ENCODE data around the gene TMEM141. TPM values are rescaled to one million over a fixed set of nuclear protein-coding genes. Genes with fewer than 3 reads are reported as not detected.

The TMEM141 gene
- 49.2 to 82.2 TPM (median 73.3 TPM) in 5 replicates for total RNA-seq (2022; extraction: Qiagen RNA extraction; ENCODE audit: low read depth)

GRCh38 chr9:136790640-136791515, at the start of gene TMEM141:
TSS of gene TMEM141 (plus strand) at chr9:136791344. CDS start at chr9:136791371, 27 bp downstream.

DNA sequence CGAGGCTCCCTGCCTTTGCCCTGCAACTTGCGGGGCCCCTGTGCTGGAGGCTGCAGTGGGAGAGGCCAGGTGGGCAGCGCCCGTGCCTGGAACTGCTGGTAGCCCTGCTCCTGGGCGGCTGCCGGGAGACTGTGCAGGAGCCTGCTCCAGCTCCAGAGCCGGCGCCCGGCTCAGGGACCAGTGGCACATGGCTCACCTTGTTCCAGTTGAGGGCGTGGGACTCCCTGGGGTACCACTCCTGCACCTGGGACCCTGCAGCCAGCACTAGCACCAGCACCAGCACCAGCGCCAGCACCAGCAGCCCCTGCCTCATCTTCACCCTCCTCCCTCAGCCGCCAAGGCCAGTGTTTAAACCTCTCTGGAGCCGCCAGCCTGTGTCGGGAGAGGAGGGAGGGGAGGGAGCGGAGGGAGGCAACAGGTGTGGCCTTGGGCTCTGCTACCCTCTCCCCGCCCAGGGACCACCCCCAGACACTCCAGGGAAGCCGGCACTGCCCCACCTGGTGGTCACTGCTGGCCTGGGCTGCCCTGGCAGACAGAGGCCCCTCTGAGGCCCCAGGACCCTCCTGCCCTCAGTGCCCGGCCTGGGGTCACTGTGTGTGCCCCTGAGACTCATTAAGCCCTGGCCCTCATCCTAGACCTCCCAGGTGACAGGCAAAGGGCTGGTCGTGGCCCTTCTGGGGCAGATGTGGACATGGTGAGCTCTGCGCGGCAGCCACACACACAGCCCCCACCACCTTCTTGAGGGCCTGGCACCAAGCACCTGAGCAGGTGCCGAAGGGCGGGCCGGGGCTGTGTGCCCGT, 48.4 kb upstream of the TMEM141 start, which contains the start of gene LCN10:
Gene LCN10 (minus strand): TSS at position 350 of the 801 bp plus-strand sequence. CDS start 37 bp downstream, at position 313.

DNA sequence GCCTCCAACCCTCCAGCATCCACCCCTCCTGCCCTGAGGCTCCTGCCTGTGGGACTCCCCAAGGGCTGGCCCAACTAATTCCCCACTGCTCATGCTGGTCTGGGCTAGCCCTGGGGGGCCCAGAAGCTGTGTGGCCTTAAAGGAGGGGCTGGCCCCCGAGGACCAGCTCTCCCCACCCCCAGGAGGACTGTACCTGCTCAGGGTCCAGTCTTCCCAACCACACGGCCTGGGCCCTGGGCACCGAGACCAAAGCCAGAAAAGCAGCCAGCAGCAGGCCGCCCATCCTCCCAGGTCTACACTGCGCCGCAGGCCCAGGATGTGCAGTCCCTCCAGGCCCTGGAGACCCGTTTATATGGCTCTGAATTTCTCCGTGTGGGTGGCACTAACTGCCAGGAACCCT, 42.9 kb upstream of the TMEM141 start, which contains the start of gene LCN6:
Gene LCN6 (minus strand): TSS at position 325 of the 400 bp plus-strand sequence. CDS start 42 bp downstream, at position 283.

GRCh38 chr9:136764301-136764891, 26.7 kb upstream of the TMEM141 start, which contains the start of gene LCN15:
TSS of gene LCN15 (minus strand) at chr9:136764518. CDS start at chr9:136764488, 30 bp downstream.

DNA sequence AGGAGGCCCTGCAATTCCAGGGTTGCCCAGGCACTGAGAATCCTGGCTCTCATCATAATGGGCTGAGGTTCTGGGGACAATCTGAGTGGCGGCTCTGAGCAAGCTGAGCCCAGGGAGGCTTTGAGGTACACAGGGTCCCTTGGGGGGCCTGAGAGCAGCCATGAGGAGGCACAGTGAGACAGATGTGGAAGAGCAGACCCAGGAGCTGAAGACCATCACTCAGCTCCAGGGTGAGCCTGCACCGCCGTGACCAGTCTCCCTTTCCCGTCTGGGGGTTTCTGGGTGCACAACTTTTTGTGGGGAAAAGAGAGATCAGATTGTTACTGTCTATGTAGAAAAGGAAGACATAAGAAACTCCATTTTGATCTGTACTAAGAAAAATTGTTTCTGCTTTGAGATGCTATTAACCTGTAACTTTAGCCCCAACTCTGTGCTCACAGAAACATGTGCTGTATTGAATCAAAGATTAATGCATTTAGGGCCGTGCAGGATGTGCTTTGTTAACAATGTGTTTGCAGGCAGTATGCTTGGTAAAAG, 5.2 kb downstream of the TMEM141 start, which contains the start of gene CCDC183:
Gene CCDC183 (plus strand): TSS at position 101 of the 537 bp plus-strand sequence. CDS start 60 bp downstream, at position 161.

GRCh38 chr9:136807281-136808074, 16.3 kb downstream of the TMEM141 start, which contains the start of gene RABL6:
TSS of gene RABL6 (plus strand) at chr9:136807948. CDS start at chr9:136808197, 249 bp downstream.

DNA sequence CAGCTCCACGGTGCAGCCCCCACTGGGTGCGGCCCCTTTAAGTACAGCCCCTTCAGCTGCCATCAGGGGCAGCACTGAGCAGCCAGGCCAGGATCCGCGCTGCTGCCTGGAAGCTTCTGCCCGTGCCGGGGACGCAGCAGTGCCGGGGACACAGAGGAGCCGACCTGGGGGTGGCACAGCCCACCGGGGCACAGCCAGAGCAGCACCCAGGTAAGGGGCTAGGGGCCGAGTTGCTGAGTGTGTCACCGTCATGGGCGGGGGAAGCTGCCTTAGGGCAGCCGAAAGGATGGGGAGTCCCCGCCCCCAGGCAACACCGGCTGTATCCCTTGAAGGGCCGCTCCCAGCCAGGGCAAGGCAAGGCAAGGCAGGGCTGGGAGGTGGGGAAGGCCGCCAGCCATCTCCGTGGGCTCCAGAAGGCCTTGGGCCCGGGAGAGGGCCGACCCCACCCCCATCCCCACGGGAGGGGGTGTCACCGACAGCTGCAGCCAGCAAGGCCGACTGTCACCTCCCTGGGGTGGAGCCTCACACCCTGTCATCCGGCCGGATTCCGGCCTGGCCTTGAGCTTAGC, 51.3 kb downstream of the TMEM141 start, which contains the start of gene AJM1:
Gene AJM1 (plus strand): TSS at position 99 of the 569 bp plus-strand sequence. CDS start 1,937 bp downstream, outside the sequence.

Other genes with a start within 250 kb of the TMEM141 start
- gene NOTCH1, start 245.3 kb upstream of the TMEM141 start, total RNA-seq (2022; extraction: Qiagen RNA extraction; ENCODE audit: low read depth): 5.0 to 13.7 TPM (median 12.6 TPM) in 5 replicates
- 29.7 to 58.6 TPM (median 53.0 TPM) in 5 replicates for gene EGFL7, start 128.4 kb upstream of the TMEM141 start, total RNA-seq (2022; extraction: Qiagen RNA extraction; ENCODE audit: low read depth)
- gene AGPAT2, start 103.9 kb upstream of the TMEM141 start, total RNA-seq (2022; extraction: Qiagen RNA extraction; ENCODE audit: low read depth): 51.4 to 112 TPM (median 101 TPM) in 5 replicates
- 4.4 to 10.4 TPM (median 9.4 TPM) in 5 replicates for gene DIPK1B, start 78.8 kb upstream of the TMEM141 start, total RNA-seq (2022; extraction: Qiagen RNA extraction; ENCODE audit: low read depth)
- gene LCN10, start 48.4 kb upstream of the TMEM141 start, total RNA-seq (2022; extraction: Qiagen RNA extraction; ENCODE audit: low read depth): not detected in 5 replicates
- gene LCN6, start 42.8 kb upstream of the TMEM141 start, total RNA-seq (2022; extraction: Qiagen RNA extraction; ENCODE audit: low read depth): not detected in 5 replicates
- not detected in 5 replicates for gene LCN8, start 33.1 kb upstream of the TMEM141 start, total RNA-seq (2022; extraction: Qiagen RNA extraction; ENCODE audit: low read depth)
- 0.26 TPM in 1 of 5 replicates, not detected in the others for gene LCN15, start 26.8 kb upstream of the TMEM141 start, total RNA-seq (2022; extraction: Qiagen RNA extraction; ENCODE audit: low read depth)
- gene CCDC183, start 5.0 kb downstream of the TMEM141 start, total RNA-seq (2022; extraction: Qiagen RNA extraction; ENCODE audit: low read depth): 0.11 to 0.74 TPM (median 0.72 TPM) in 3 of 5 replicates, not detected in the others
- 51.1 to 91.8 TPM (median 82.9 TPM) in 5 replicates for gene RABL6, start 16.6 kb downstream of the TMEM141 start, total RNA-seq (2022; extraction: Qiagen RNA extraction; ENCODE audit: low read depth)
- gene AJM1, start 51.1 kb downstream of the TMEM141 start, total RNA-seq (2022; extraction: Qiagen RNA extraction; ENCODE audit: low read depth): 2.1 to 5.6 TPM (median 5.3 TPM) in 5 replicates
- gene PHPT1, start 58.1 kb downstream of the TMEM141 start, total RNA-seq (2022; extraction: Qiagen RNA extraction; ENCODE audit: low read depth): 223 to 317 TPM (median 282 TPM) in 5 replicates
- 1.8 to 5.7 TPM (median 4.8 TPM) in 5 replicates for gene MAMDC4, start 61.0 kb downstream of the TMEM141 start, total RNA-seq (2022; extraction: Qiagen RNA extraction; ENCODE audit: low read depth)
- gene EDF1, start 75.0 kb downstream of the TMEM141 start, total RNA-seq (2022; extraction: Qiagen RNA extraction; ENCODE audit: low read depth): 465 to 581 TPM (median 478 TPM) in 5 replicates
- 29.7 to 66.1 TPM (median 60.1 TPM) in 5 replicates for gene TRAF2, start 95.2 kb downstream of the TMEM141 start, total RNA-seq (2022; extraction: Qiagen RNA extraction; ENCODE audit: low read depth)
- gene FBXW5, start 153.4 kb downstream of the TMEM141 start, total RNA-seq (2022; extraction: Qiagen RNA extraction; ENCODE audit: low read depth): 49.7 to 110 TPM (median 103 TPM) in 5 replicates
- gene C8G, start 153.9 kb downstream of the TMEM141 start, total RNA-seq (2022; extraction: Qiagen RNA extraction; ENCODE audit: low read depth): 0.56 to 2.0 TPM (median 1.1 TPM) in 4 of 5 replicates, not detected in the other
- gene LCN12, start 160.9 kb downstream of the TMEM141 start, total RNA-seq (2022; extraction: Qiagen RNA extraction; ENCODE audit: low read depth): 0.41 to 2.0 TPM (median 1.0 TPM) in 5 replicates
- 0.33 to 0.56 TPM (median 0.45 TPM) in 4 of 5 replicates, not detected in the other for gene PTGDS, start 186.2 kb downstream of the TMEM141 start, total RNA-seq (2022; extraction: Qiagen RNA extraction; ENCODE audit: low read depth)
- 0.08 to 0.18 TPM (median 0.12 TPM) in 3 of 5 replicates, not detected in the others for gene LCNL1, start 191.6 kb downstream of the TMEM141 start, total RNA-seq (2022; extraction: Qiagen RNA extraction; ENCODE audit: low read depth)
- 37.9 to 83.8 TPM (median 71.5 TPM) in 5 replicates for gene PAXX, start 201.1 kb downstream of the TMEM141 start, total RNA-seq (2022; extraction: Qiagen RNA extraction; ENCODE audit: low read depth)
- gene CLIC3, start 205.2 kb downstream of the TMEM141 start, total RNA-seq (2022; extraction: Qiagen RNA extraction; ENCODE audit: low read depth): 2.2 to 4.2 TPM (median 3.7 TPM) in 5 replicates
- 12.6 to 32.5 TPM (median 25.5 TPM) in 5 replicates for gene ABCA2, start 236.9 kb downstream of the TMEM141 start, total RNA-seq (2022; extraction: Qiagen RNA extraction; ENCODE audit: low read depth)
- gene FUT7, start 240.7 kb downstream of the TMEM141 start, total RNA-seq (2022; extraction: Qiagen RNA extraction; ENCODE audit: low read depth): 0.07 TPM in 1 of 5 replicates, not detected in the others